Gastrocnemius medialis (tissue), 4 donors: ENCODE measurements around the gene KRT4.

Experiments used
- CTCF ChIP-seq, 5 experiments: fragments of 450-650 bp in 3 of 5; fragments of 200-600 bp in 2 of 5; sonication (generic) in 2 of 5; IDR thresholded peaks in 4 of 5; conservative IDR thresholded peaks in 1 of 5; 1 replicate in 4 of 5; 2 replicates in 1 of 5; pipeline ENCODE4 v1.5.1; 2016 to 2019; ENCODE audit warnings: antibody characterized with exemption in 5 of 5, mild to moderate bottlenecking in 3 of 5, moderate library complexity in 3 of 5
- POLR2A ChIP-seq, 2 donors: fragments of 450-650 bp; IDR thresholded peaks; one replicate each; pipeline ENCODE4 v1.6.1; 2017; ENCODE audit warnings: antibody characterized with exemption in 2 of 2, mild to moderate bottlenecking in 2 of 2, moderate library complexity in 2 of 2

GRCh38 chr12:52818388-52818787 is 4.5 kb upstream of the KRT4 start:
- TF ChIP-seq CTCF (IDR thresholded peaks at IDR 0.05 in 4 of 5, conservative IDR thresholded peaks at IDR 0.05 in 1 of 5) (no peak), POLR2A (IDR thresholded peaks at IDR 0.05) (no peak)
